PFSK-1 (cell line): ENCODE data around the gene FAM174C.

ENCODE experiments used
- REST ChIP-seq, 2 experiments: IDR thresholded peaks; 2 replicates each; pipeline versions ENCODE4 v1.6.1 to v1.8.0; 2011 to 2012; ENCODE audit warnings: low read depth in 2 of 2, low read length in 2 of 2, control low read depth in 1 of 2, inconsistent platforms in 1 of 2, mild to moderate bottlenecking in 1 of 2, moderate library complexity in 1 of 2; ENCODE audit not compliant: insufficient read depth in 1 of 2
- SIN3A ChIP-seq: IDR thresholded peaks from 2 replicates; pipeline ENCODE4 v1.6.1; 2012; ENCODE audit warnings: mild to moderate bottlenecking, low read length, moderate library complexity, borderline replicate concordance; ENCODE audit not compliant: insufficient read depth

DNA sequence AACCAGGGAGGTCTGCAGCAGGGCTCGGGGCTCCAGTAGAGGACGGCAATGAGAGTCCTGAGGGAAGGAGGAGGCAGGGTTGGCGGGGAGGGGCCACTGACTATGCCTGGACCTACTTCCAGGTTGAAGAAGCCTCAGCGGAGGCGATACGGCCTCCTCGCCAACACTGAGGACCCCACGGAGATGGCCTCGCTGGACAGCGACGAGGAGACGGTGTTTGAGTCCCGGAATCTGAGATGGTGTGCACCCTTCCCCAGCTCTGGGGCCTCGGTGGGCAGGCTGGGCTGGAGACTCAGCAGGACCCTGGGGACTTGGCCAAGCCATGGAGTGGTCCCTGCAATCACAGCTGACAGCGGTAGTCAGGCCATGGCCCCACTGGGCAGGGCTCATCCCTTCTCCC lies 1.7 kb downstream of the FAM174C start:
- TF ChIP-seq SIN3A (no peak), REST (IDR thresholded peaks at IDR 0.05; ENCODE audit: insufficient read depth in 1 of 2, low read depth in 2 of 2, low read length in 2 of 2) (no peak)
